Measurements from ENCODE around the gene LRMDA. TPM values are rescaled to one million over a fixed set of nuclear protein-coding genes. Genes with fewer than 3 reads are reported as not detected.

LRMDA gene
- total and polyA plus RNA-seq, 2 of the 13 experiments (the other 11 are each of a cell fraction or from before 2014, with no cell fraction given): 13.4 to 22.0 TPM

DNA sequence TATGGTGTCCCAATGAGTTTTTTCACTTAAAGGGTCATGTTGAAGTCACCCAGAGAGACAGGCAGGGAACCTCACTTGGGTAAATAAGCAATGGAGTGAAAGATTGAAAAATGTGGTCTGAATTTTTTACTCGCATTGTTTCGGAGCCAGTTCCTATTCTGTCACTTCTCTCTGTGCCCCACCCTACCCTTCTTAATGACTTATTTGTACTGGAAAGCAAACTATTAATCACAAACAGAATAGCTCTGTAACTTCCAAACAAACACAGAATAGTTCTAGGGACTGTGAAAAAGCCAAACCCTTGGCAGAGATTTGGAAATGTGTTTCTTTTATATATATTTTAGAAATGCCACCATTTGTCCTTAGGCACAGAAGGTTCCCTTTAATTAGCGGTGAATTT, 76.0 kb downstream of the LRMDA start:
- intact Hi-C loops (cut with micrococcal nuclease; ENCODE audit: unreplicated experiment) (no loop called here), in situ Hi-C loops (cut with HindIII; ENCODE audit: extremely low pct_ligation_motif_present, low pct_unique_long_range_greater_than_20kb) (no loop called here)
- ATAC-seq: no peak
- CTCF ChIA-PET (ENCODE audit: low intra/inter-chr PET ratio, low total read pairs): no interaction called here
- no peak overlapping the region for H3K27ac ChIP-seq (ENCODE audit: extremely low read length, insufficient read depth, low read length)
- H3K79me2 ChIP-seq (ENCODE audit: insufficient read depth, low read length): no peaks in the 10 kb centered on the region
- H2AFZ ChIP-seq (ENCODE audit: low read length): no peak overlapping the region
- H3K27me3 ChIP-seq (ENCODE audit: control insufficient read depth in 1 of 2, insufficient read depth in 2 of 2, low read length in 2 of 2): no peaks in the 10 kb centered on the region
- H3K9ac ChIP-seq (ENCODE audit: insufficient read depth, low read depth, low read length): no peak overlapping the region
- DNase-seq (ENCODE audit: low spot score): no peak
- H3K4me3 ChIP-seq (replicated peaks in 1 of 3; ENCODE audit: insufficient read depth in 1 of 3, low read depth in 2 of 3, low read length in 3 of 3): no peak overlapping the region
- no peak for FAIRE-seq
- WGBS (ENCODE audit: low lambda C conversion rate): 96% methylated on average over 3 of the region's 3 CpGs
- H3K9me3 ChIP-seq (ENCODE audit: low read length): no peaks in the 10 kb centered on the region
- 0 out of 5 replicates have a peak, but pooled peaks cover 0 to 1% of the 10 kb centered on the region in 2 experiments for H3K36me3 ChIP-seq (replicated peaks in 1 of 2; ENCODE audit: control insufficient read depth in 1 of 2, insufficient read depth in 2 of 2, low read length in 2 of 2)
- H3K4me2 ChIP-seq (ENCODE audit: low read depth, low read length): no peak overlapping the region
- POLR2A ChIA-PET: no interaction called here
- H3K4me1 ChIP-seq (ENCODE audit: insufficient read depth, low read length): peaks cover 18% of the 10 kb centered on the region
- no peak for TF ChIP-seq ZNF776 (CRISPR knock-in tag; IDR thresholded peaks at IDR 0.05)
- no peak for TF ChIP-seq CENPBD1 (CRISPR knock-in tag; IDR thresholded peaks at IDR 0.05; ENCODE audit: borderline replicate concordance, low read depth)
- TF ChIP-seq, protein P1, sequence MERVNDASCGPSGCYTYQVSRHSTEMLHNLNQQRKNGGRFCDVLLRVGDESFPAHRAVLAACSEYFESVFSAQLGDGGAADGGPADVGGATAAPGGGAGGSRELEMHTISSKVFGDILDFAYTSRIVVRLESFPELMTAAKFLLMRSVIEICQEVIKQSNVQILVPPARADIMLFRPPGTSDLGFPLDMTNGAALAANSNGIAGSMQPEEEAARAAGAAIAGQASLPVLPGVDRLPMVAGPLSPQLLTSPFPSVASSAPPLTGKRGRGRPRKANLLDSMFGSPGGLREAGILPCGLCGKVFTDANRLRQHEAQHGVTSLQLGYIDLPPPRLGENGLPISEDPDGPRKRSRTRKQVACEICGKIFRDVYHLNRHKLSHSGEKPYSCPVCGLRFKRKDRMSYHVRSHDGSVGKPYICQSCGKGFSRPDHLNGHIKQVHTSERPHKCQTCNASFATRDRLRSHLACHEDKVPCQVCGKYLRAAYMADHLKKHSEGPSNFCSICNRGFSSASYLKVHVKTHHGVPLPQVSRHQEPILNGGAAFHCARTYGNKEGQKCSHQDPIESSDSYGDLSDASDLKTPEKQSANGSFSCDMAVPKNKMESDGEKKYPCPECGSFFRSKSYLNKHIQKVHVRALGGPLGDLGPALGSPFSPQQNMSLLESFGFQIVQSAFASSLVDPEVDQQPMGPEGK (CRISPR knock-in tag; IDR thresholded peaks at IDR 0.05): no peak
- no TSS peak for BruUV-seq (replicated peaks)
- H4K20me1 ChIP-seq (ENCODE audit: insufficient read depth, low read length): no peaks in the 10 kb centered on the region

- POLR2A ChIA-PET: no interaction called here
- BruUV-seq (replicated peaks): no TSS peak
- ATAC-seq: no peak
Observed at GRCh38 chr10:75508239-75508813, 76.9 kb downstream of the LRMDA start.

More at GRCh38 chr10:75508239-75508813, 76.9 kb downstream of the LRMDA start:
- no peaks in the 10 kb centered on the region for H3K27me3 ChIP-seq (ENCODE audit: control insufficient read depth in 1 of 2, insufficient read depth in 2 of 2, low read length in 2 of 2)
- intact Hi-C loops (cut with micrococcal nuclease; ENCODE audit: unreplicated experiment): no loop called here
- no peaks in the 10 kb centered on the region for H3K9me3 ChIP-seq (ENCODE audit: low read length)
- H3K4me3 ChIP-seq (replicated peaks in 1 of 3; ENCODE audit: insufficient read depth in 1 of 3, low read depth in 2 of 3, low read length in 3 of 3): no peak overlapping the region
- TF ChIP-seq SRSF9 (IDR thresholded peaks at IDR 0.05; ENCODE audit: borderline replicate concordance, insufficient read depth, low read depth, low read length, poor library complexity, severe bottlenecking) (no peak), ZFP41 (CRISPR knock-in tag; IDR thresholded peaks at IDR 0.05; ENCODE audit: borderline replicate concordance) (no peak), TFAP4 (IDR thresholded peaks at IDR 0.05; ENCODE audit: borderline replicate concordance, low read depth) (no peak), ZNF644 (CRISPR knock-in tag; IDR thresholded peaks at IDR 0.05; ENCODE audit: low read depth) (no peak), ZNF274 (CRISPR knock-in tag; IDR thresholded peaks at IDR 0.05) (no peak), RCOR2 (CRISPR knock-in tag; IDR thresholded peaks at IDR 0.05) (no peak)
- no peak overlapping the region for H2AFZ ChIP-seq (ENCODE audit: low read length)
- no peak overlapping the region for H3K4me2 ChIP-seq (ENCODE audit: low read depth, low read length)
- DNase-seq (ENCODE audit: low spot score) (no peak), FAIRE-seq (no peak)
- H4K20me1 ChIP-seq (ENCODE audit: insufficient read depth, low read length): no peaks in the 10 kb centered on the region
- WGBS (ENCODE audit: low lambda C conversion rate): 93% methylated on average over 2 of the region's 2 CpGs
- in situ Hi-C loops (cut with HindIII; ENCODE audit: extremely low pct_ligation_motif_present, low pct_unique_long_range_greater_than_20kb): no loop called here
- H3K27ac ChIP-seq (ENCODE audit: extremely low read length, insufficient read depth, low read length): no peak overlapping the region
- H3K79me2 ChIP-seq (ENCODE audit: insufficient read depth, low read length): no peaks in the 10 kb centered on the region
- H3K36me3 ChIP-seq (replicated peaks in 1 of 2; ENCODE audit: control insufficient read depth in 1 of 2, insufficient read depth in 2 of 2, low read length in 2 of 2): no peaks in the 10 kb centered on the region
- H3K4me1 ChIP-seq (ENCODE audit: insufficient read depth, low read length): peaks cover 19% of the 10 kb centered on the region
- CTCF ChIA-PET (ENCODE audit: low intra/inter-chr PET ratio, low total read pairs): no interaction called here
- H3K9ac ChIP-seq (ENCODE audit: insufficient read depth, low read depth, low read length): no peak overlapping the region

Data from HepG2 (cell line).